Measurements from ENCODE around the gene ZNF229.

DNA sequence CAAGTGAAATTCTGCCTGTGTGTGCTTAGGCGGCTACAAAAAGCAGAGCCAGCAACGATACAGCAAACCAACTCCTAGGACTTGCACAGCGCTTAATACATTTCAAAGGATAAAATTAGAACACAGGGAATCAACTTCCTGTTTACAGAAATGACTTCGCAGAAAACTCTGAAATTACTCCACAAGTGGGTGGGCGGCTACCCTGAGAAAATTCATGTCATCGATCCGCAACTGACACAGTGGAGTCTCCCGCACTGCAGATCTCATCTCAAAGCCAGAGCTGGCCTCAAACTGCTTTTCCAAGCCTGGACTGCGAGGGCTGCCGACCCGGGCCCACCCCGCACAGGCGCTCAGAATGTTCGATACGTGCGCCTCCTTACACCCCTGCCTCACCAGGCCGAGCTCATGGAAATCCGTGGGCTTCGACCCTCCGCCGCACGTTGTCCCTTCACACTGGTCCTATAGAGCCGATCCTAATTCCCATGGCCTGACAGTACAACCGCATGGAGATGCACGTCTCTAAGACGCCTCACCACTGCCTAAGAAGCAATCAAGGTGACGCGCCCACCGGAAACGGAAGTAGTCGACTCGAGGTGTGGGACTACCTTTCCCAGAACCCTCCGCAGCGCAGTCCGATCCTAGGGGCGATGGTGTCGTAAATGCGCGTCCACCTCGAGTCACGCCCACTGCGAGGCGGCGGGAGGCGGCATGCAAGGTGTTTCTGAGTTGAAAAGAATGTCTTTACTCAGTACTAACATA, at the start of gene ZNF229:
- TF ChIP-seq, protein P1, sequence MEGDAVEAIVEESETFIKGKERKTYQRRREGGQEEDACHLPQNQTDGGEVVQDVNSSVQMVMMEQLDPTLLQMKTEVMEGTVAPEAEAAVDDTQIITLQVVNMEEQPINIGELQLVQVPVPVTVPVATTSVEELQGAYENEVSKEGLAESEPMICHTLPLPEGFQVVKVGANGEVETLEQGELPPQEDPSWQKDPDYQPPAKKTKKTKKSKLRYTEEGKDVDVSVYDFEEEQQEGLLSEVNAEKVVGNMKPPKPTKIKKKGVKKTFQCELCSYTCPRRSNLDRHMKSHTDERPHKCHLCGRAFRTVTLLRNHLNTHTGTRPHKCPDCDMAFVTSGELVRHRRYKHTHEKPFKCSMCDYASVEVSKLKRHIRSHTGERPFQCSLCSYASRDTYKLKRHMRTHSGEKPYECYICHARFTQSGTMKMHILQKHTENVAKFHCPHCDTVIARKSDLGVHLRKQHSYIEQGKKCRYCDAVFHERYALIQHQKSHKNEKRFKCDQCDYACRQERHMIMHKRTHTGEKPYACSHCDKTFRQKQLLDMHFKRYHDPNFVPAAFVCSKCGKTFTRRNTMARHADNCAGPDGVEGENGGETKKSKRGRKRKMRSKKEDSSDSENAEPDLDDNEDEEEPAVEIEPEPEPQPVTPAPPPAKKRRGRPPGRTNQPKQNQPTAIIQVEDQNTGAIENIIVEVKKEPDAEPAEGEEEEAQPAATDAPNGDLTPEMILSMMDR (IDR thresholded peaks at IDR 0.05), result no peak
- no peak for TF ChIP-seq POLR2A (IDR thresholded peaks at IDR 0.05)

Measured in right lobe of liver (tissue), 4 donors.